Natural killer cell (primary cell): ENCODE results near the gene ZBTB25. TPM values are rescaled to one million over a fixed set of nuclear protein-coding genes. Genes with fewer than 3 reads are reported as not detected.

Experiments used
- ATAC-seq, 3 donors: fragments of 150-1000 bp in 2 of 3; fragments of 200-7000 bp in 1 of 3; cut with Tn5 transposase; 1 replicate in 1 of 3; 2 replicates in 2 of 3; pipeline ENCODE4 v1.10.0; 2021; ENCODE audit warnings: mild to moderate bottlenecking in 2 of 3, moderate library complexity in 2 of 3
- DNase-seq, 2 donors: peaks; one replicate each; pipeline versions ENCODE4 v3.0.0 to v3.0.0-alpha.2; 2013 to 2021; ENCODE audit warnings: mixed read lengths in 1 of 2
- H3K27ac ChIP-seq: one replicate; pipeline ENCODE4 v1.5.1; 2013; ENCODE audit warnings: mild to moderate bottlenecking, low read length
- H3K27me3 ChIP-seq: one replicate; pipeline ENCODE4 v1.6.1; 2013; ENCODE audit warnings: low read length; ENCODE audit not compliant: control insufficient read depth, insufficient read depth
- H3K36me3 ChIP-seq: one replicate; pipeline ENCODE4 v1.6.1; 2013; ENCODE audit warnings: low read length; ENCODE audit not compliant: control insufficient read depth, insufficient read depth
- H3K4me1 ChIP-seq: one replicate; pipeline ENCODE4 v1.6.1; 2013; ENCODE audit warnings: low read length; ENCODE audit not compliant: control insufficient read depth, insufficient read depth
- H3K4me3 ChIP-seq: one replicate; pipeline ENCODE4 v1.5.1; 2013; ENCODE audit warnings: low read length
- H3K9me3 ChIP-seq: one replicate; pipeline ENCODE4 v1.6.1; 2013; ENCODE audit warnings: low read length; ENCODE audit not compliant: control insufficient read depth, insufficient read depth
- H3K27ac Mint-ChIP-seq, 2 donors: one replicate each; pipeline ENCODE4 v1.8.0; 2022; ENCODE audit warnings: mild to moderate bottlenecking in 2 of 2, mixed read lengths in 2 of 2, moderate library complexity in 1 of 2
- H3K27me3 Mint-ChIP-seq, 2 donors: one replicate each; pipeline ENCODE4 v1.8.0; 2022; ENCODE audit warnings: low read depth in 2 of 2, mixed read lengths in 2 of 2
- H3K36me3 Mint-ChIP-seq: one replicate; pipeline ENCODE4 v1.8.0; 2022; ENCODE audit warnings: mixed read lengths
- H3K4me1 Mint-ChIP-seq, 2 donors: one replicate each; pipeline ENCODE4 v1.8.0; 2022; ENCODE audit warnings: mixed read lengths in 2 of 2
- H3K4me3 Mint-ChIP-seq: one replicate; pipeline ENCODE4 v1.8.0; 2022; ENCODE audit warnings: mild to moderate bottlenecking, moderate library complexity, mixed read lengths
- H3K9me3 Mint-ChIP-seq, 2 donors: one replicate each; pipeline ENCODE4 v1.8.0; 2022; ENCODE audit warnings: mixed read lengths in 2 of 2
- WGBS: methylation state at CpG from one replicate; pipeline ENCODE4 v1.1.7; 2013; ENCODE audit warnings: missing lambda C conversion rate; ENCODE audit not compliant: insufficient coverage; 5-methylcytosine and 5-hydroxymethylcytosine counted together
- intact Hi-C: fragments of 100-400 bp; cut with micrococcal nuclease; formaldehyde crosslinking; loops from one replicate; pipeline ENCODE4 v1.14.2; 2022
- total RNA-seq, 4 donors: library from RNA; stranded (reverse); fragments of 120-200 nt in 1 of 4; gene quantifications; one replicate each; pipeline versions ENCODE4 v1.2.3 to v1.2.4, GENCODE V29; 2013 to 2022
- TF ChIP-seq, protein P1 (sequence below): fragments of 200-600 bp; IDR thresholded peaks from one replicate; pipeline ENCODE4 v1.8.0; 2022; ENCODE audit warnings: antibody characterized with exemption

ZBTB25 gene
- total RNA-seq, 3 donors from 2014 or later (not counting 1 experiment from before 2014, with no cell fraction given), result 29.7 to 36.7 (median 31.1) TPM

- H3K27ac Mint-ChIP-seq, result no peak overlapping the region
- peaks cover 11% of the 10 kb centered on the region for H3K36me3 ChIP-seq
- no peaks in the 10 kb centered on the region for H3K9me3 Mint-ChIP-seq
Observed at GRCh38 chr14:64411001-64411400, 92.6 kb downstream of the ZBTB25 start.

GRCh38 chr14:64410084-64410774 lies 93.4 kb downstream of the ZBTB25 start:
- no peak overlapping the region for H3K27ac ChIP-seq
- H3K27me3 ChIP-seq, result no peaks in the 10 kb centered on the region
- no peaks in the 10 kb centered on the region for H3K9me3 ChIP-seq
- no peak overlapping the region for H3K4me3 ChIP-seq
- H3K9me3 Mint-ChIP-seq, result no peaks in the 10 kb centered on the region
- peaks cover 9% of the 10 kb centered on the region for H3K36me3 ChIP-seq
- DNase-seq, result no peak
- 93% methylated on average over 3 of the region's 5 CpGs for WGBS
- H3K4me1 Mint-ChIP-seq, result no peaks in the 10 kb centered on the region
- H3K27ac Mint-ChIP-seq, result no peak overlapping the region
- no peaks in the 10 kb centered on the region for H3K4me1 ChIP-seq
- H3K27me3 Mint-ChIP-seq, result no peaks in the 10 kb centered on the region
- no peak overlapping the region for H3K4me3 Mint-ChIP-seq
- TF ChIP-seq, protein P1, sequence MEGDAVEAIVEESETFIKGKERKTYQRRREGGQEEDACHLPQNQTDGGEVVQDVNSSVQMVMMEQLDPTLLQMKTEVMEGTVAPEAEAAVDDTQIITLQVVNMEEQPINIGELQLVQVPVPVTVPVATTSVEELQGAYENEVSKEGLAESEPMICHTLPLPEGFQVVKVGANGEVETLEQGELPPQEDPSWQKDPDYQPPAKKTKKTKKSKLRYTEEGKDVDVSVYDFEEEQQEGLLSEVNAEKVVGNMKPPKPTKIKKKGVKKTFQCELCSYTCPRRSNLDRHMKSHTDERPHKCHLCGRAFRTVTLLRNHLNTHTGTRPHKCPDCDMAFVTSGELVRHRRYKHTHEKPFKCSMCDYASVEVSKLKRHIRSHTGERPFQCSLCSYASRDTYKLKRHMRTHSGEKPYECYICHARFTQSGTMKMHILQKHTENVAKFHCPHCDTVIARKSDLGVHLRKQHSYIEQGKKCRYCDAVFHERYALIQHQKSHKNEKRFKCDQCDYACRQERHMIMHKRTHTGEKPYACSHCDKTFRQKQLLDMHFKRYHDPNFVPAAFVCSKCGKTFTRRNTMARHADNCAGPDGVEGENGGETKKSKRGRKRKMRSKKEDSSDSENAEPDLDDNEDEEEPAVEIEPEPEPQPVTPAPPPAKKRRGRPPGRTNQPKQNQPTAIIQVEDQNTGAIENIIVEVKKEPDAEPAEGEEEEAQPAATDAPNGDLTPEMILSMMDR, result no peak
- no peak for ATAC-seq
- H3K36me3 Mint-ChIP-seq, result no peaks in the 10 kb centered on the region
- intact Hi-C loops, result no loop called here

More at GRCh38 chr14:64411001-64411400, 92.6 kb downstream of the ZBTB25 start:
- H3K4me3 Mint-ChIP-seq, result no peak overlapping the region
- 100% methylated on average over 4 of the region's 4 CpGs for WGBS
- intact Hi-C loops, result no loop called here
- Histone ChIP-seq H3K27ac (no peak overlapping the region), H3K4me3 (no peak overlapping the region), H3K4me1 (no peaks in the 10 kb centered on the region), H3K9me3 (no peaks in the 10 kb centered on the region), H3K27me3 (no peaks in the 10 kb centered on the region)
- no peak for ATAC-seq
- DNase-seq, result no peak
- H3K36me3 Mint-ChIP-seq, result no peaks in the 10 kb centered on the region
- no peaks in the 10 kb centered on the region for H3K27me3 Mint-ChIP-seq
- TF ChIP-seq, protein P1, result no peak
- no peaks in the 10 kb centered on the region for H3K4me1 Mint-ChIP-seq

DNA sequence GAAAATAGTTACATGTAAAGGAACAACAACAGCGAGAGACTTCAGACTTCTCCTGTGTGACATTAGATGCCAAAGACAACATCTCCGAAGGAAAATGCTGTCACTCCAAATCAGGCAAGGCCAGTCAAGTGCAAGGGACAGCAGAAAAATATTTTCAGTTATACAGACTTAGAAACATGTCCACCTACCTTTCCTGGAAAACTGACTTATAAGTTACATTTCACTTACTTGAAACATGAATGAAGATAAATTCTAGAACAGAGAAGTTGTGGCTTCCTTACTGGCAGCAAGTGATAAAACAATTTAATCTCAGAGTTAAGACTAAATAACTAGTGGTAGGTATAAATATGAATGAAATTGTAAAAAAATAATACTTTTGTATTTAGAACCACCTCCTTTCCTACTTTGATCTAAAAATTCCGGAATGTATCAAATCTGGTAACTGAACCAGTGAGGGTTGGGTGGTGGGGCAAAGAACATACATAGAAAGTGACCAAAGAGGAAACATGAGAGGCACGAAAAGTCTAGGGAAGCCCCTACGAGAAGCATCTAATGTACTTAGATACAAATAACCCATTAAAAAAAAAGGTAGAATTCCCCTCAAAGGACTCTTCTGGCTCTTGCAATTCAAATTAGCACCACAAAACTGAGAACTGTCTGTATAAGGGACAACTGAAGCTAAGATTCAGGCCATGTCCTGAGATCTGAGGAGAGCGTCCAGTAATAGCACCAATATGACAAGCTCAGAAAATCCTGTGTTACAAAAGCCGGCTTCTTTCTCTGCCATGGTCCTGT lies 94.3 kb downstream of the ZBTB25 start:
- Histone ChIP-seq H3K36me3 (peaks cover 6% of the 10 kb centered on the region), H3K27me3 (no peaks in the 10 kb centered on the region), H3K4me3 (no peak overlapping the region), H3K27ac (no peak overlapping the region), H3K9me3 (no peaks in the 10 kb centered on the region), H3K4me1 (no peaks in the 10 kb centered on the region)
- Mint-ChIP-seq H3K27ac (no peak overlapping the region), H3K36me3 (no peaks in the 10 kb centered on the region), H3K27me3 (no peaks in the 10 kb centered on the region), H3K4me3 (no peak overlapping the region), H3K4me1 (no peaks in the 10 kb centered on the region), H3K9me3 (no peaks in the 10 kb centered on the region)
- intact Hi-C loops, result no loop called here
- TF ChIP-seq, protein P1, result no peak
- WGBS, result 85% methylated on average over 6 of the region's 7 CpGs
- DNase-seq (no peak), ATAC-seq (no peak)
